Mononuclear cell (primary cell): ENCODE results near the gene COG5. TPM values are rescaled to one million over a fixed set of nuclear protein-coding genes. Genes with fewer than 3 reads are reported as not detected.
"Not testable (repeated sequence)": the region's sequence is repeated elsewhere in the genome, so short reads cannot be mapped to it uniquely, and the experiment has no call there.

Experiments
- H3K27me3 ChIP-seq: 2 replicates; pipeline ENCODE4 v1.6.0; 2011; ENCODE audit warnings: low read length, control low read depth; ENCODE audit not compliant: insufficient read depth
- H3K4me1 ChIP-seq: 2 replicates; pipeline ENCODE4 v1.5.1; 2011; ENCODE audit warnings: mild to moderate bottlenecking, low read length, control low read depth; ENCODE audit not compliant: insufficient read depth
- H3K4me3 ChIP-seq: 2 replicates; pipeline ENCODE4 v1.5.1; 2011; ENCODE audit warnings: mild to moderate bottlenecking, low read length, moderate library complexity
- H3K9me3 ChIP-seq: 2 replicates; pipeline ENCODE4 v1.5.1; 2011; ENCODE audit warnings: low read depth, mild to moderate bottlenecking, control low read depth, low read length
- total RNA-seq: library from RNA; depleted of rRNA; stranded (reverse); fragments of >200 nt; gene quantifications from one replicate; pipeline ENCODE4 v1.2.3, GENCODE V29; 2012

The COG5 gene
- total RNA-seq, 1 donor: 78.9 TPM

GRCh38 chr7:107224374-107225223 lies 339.1 kb downstream of the COG5 start:
- Histone ChIP-seq H3K4me3 (no peak overlapping the region), H3K4me1 (no peaks in the 10 kb centered on the region), H3K27me3 (no peaks in the 10 kb centered on the region), H3K9me3 (no peaks in the 10 kb centered on the region)

GRCh38 chr7:107220806-107221205 lies 342.9 kb downstream of the COG5 start:
- not testable (repeated sequence) for H3K4me1 ChIP-seq, H3K9me3 ChIP-seq, H3K4me3 ChIP-seq, H3K27me3 ChIP-seq

GRCh38 chr7:107220356-107220755 lies 343.4 kb downstream of the COG5 start:
- Histone ChIP-seq H3K27me3 (no peaks in the 10 kb centered on the region), H3K4me1 (no peaks in the 10 kb centered on the region), H3K9me3 (no peaks in the 10 kb centered on the region), H3K4me3 (no peak overlapping the region)

GRCh38 chr7:107219563-107220244 lies 344.0 kb downstream of the COG5 start:
- no peaks in the 10 kb centered on the region for H3K4me1 ChIP-seq
- H3K9me3 ChIP-seq: no peaks in the 10 kb centered on the region
- H3K27me3 ChIP-seq: no peaks in the 10 kb centered on the region
- H3K4me3 ChIP-seq: no peak overlapping the region

- Histone ChIP-seq H3K4me3 (no peak overlapping the region), H3K4me1 (no peaks in the 10 kb centered on the region), H3K27me3 (no peaks in the 10 kb centered on the region), H3K9me3 (no peaks in the 10 kb centered on the region)
Observed at GRCh38 chr7:107213945-107214344, 349.8 kb downstream of the COG5 start.

- Histone ChIP-seq H3K4me1 (no peaks in the 10 kb centered on the region), H3K27me3 (no peaks in the 10 kb centered on the region), H3K9me3 (no peaks in the 10 kb centered on the region), H3K4me3 (no peak overlapping the region)
Observed at GRCh38 chr7:107213193-107213788, 350.4 kb downstream of the COG5 start.

GRCh38 chr7:107212725-107213124 lies 351.0 kb downstream of the COG5 start:
- H3K4me1 ChIP-seq: no peaks in the 10 kb centered on the region
- no peak overlapping the region for H3K4me3 ChIP-seq

GRCh38 chr7:107210400-107210799 lies 353.3 kb downstream of the COG5 start:
- Histone ChIP-seq H3K9me3 (no peaks in the 10 kb centered on the region), H3K4me1 (no peaks in the 10 kb centered on the region), H3K27me3 (no peaks in the 10 kb centered on the region), H3K4me3 (no peak overlapping the region)

More at GRCh38 chr7:107212725-107213124, 351.0 kb downstream of the COG5 start:
- Histone ChIP-seq H3K27me3 (no peaks in the 10 kb centered on the region), H3K9me3 (no peaks in the 10 kb centered on the region)

GRCh38 chr7:107209565-107209964 lies 354.2 kb downstream of the COG5 start:
- no peaks in the 10 kb centered on the region for H3K27me3 ChIP-seq
- H3K4me1 ChIP-seq: no peaks in the 10 kb centered on the region
- H3K9me3 ChIP-seq: no peaks in the 10 kb centered on the region
- no peak overlapping the region for H3K4me3 ChIP-seq

GRCh38 chr7:107208563-107208962 lies 355.2 kb downstream of the COG5 start:
- no peak overlapping the region for H3K4me3 ChIP-seq
- H3K9me3 ChIP-seq: no peaks in the 10 kb centered on the region
- H3K4me1 ChIP-seq: no peaks in the 10 kb centered on the region
- H3K27me3 ChIP-seq: no peaks in the 10 kb centered on the region

- H3K4me1 ChIP-seq: no peaks in the 10 kb centered on the region
- no peaks in the 10 kb centered on the region for H3K27me3 ChIP-seq
- H3K4me3 ChIP-seq: no peak overlapping the region
- H3K9me3 ChIP-seq: no peaks in the 10 kb centered on the region
Observed at GRCh38 chr7:107208024-107208521, 355.6 kb downstream of the COG5 start.

GRCh38 chr7:107207459-107207858 lies 356.3 kb downstream of the COG5 start:
- no peaks in the 10 kb centered on the region for H3K9me3 ChIP-seq
- H3K4me1 ChIP-seq: no peaks in the 10 kb centered on the region
- no peak overlapping the region for H3K4me3 ChIP-seq

GRCh38 chr7:107206706-107207105 lies 357.0 kb downstream of the COG5 start:
- Histone ChIP-seq H3K27me3 (no peaks in the 10 kb centered on the region), H3K4me1 (no peaks in the 10 kb centered on the region), H3K9me3 (no peaks in the 10 kb centered on the region), H3K4me3 (no peak overlapping the region)

More at GRCh38 chr7:107207459-107207858, 356.3 kb downstream of the COG5 start:
- no peaks in the 10 kb centered on the region for H3K27me3 ChIP-seq

- H3K27me3 ChIP-seq: no peaks in the 10 kb centered on the region
- H3K9me3 ChIP-seq: no peaks in the 10 kb centered on the region
- H3K4me1 ChIP-seq: no peaks in the 10 kb centered on the region
- H3K4me3 ChIP-seq: no peak overlapping the region
Observed at GRCh38 chr7:107206136-107206535, 357.6 kb downstream of the COG5 start.

- Histone ChIP-seq H3K27me3 (no peaks in the 10 kb centered on the region), H3K4me1 (no peaks in the 10 kb centered on the region), H3K4me3 (no peak overlapping the region), H3K9me3 (no peaks in the 10 kb centered on the region)
Observed at GRCh38 chr7:107203607-107204006, 360.1 kb downstream of the COG5 start.
